Hepatocyte (in vitro differentiated cells): ENCODE measurements around the gene KRTAP5-10. TPM values are rescaled to one million over a fixed set of nuclear protein-coding genes. Genes with fewer than 3 reads are reported as not detected.
"Not testable (repeated sequence)": the region's sequence is repeated elsewhere in the genome, so short reads cannot be mapped to it uniquely, and the experiment has no call there.

ENCODE experiments used
- DNase-seq: peaks from one replicate; pipeline ENCODE4 v3.0.0-alpha.2; 2016; ENCODE audit warnings: low spot score
- H2AFZ ChIP-seq: fragments of 200-600 bp; sonication (generic); 2 replicates; pipeline ENCODE4 v1.6.0; 2016; ENCODE audit warnings: antibody characterized with exemption, mild to moderate bottlenecking
- H3K27ac ChIP-seq: fragments of 200-600 bp; sonication (generic); 2 replicates; pipeline ENCODE4 v1.5.1; 2016; ENCODE audit warnings: mild to moderate bottlenecking
- H3K27me3 ChIP-seq: fragments of 200-600 bp; sonication (generic); 2 replicates; pipeline ENCODE4 v1.6.1; 2016
- H3K36me3 ChIP-seq: fragments of 200-600 bp; sonication (generic); replicated peaks from 2 replicates; pipeline ENCODE4 v1.5.1; 2016; ENCODE audit warnings: low read depth; ENCODE audit not compliant: insufficient read depth
- H3K4me1 ChIP-seq: fragments of 200-600 bp; sonication (generic); 2 replicates; pipeline ENCODE4 v1.5.1; 2016; ENCODE audit warnings: mild to moderate bottlenecking, moderate library complexity; ENCODE audit not compliant: insufficient read depth
- H3K4me2 ChIP-seq: fragments of 200-600 bp; sonication (generic); 2 replicates; pipeline ENCODE4 v1.6.0; 2016
- H3K4me3 ChIP-seq: fragments of 200-600 bp; sonication (generic); 2 replicates; pipeline ENCODE4 v1.5.1; 2016; ENCODE audit warnings: mild to moderate bottlenecking
- H3K79me2 ChIP-seq: fragments of 200-600 bp; sonication (generic); 2 replicates; pipeline ENCODE4 v1.6.0; 2017; ENCODE audit warnings: mild to moderate bottlenecking
- H3K9me2 ChIP-seq: fragments of 200-600 bp; sonication (generic); replicated peaks from 2 replicates; pipeline ENCODE4 v1.6.0; 2017; ENCODE audit warnings: mild to moderate bottlenecking; ENCODE audit not compliant: insufficient read depth
- H3K9me3 ChIP-seq: fragments of 200-600 bp; sonication (generic); 2 replicates; pipeline ENCODE4 v1.5.1; 2016; ENCODE audit warnings: low read depth, mild to moderate bottlenecking
- H4K20me1 ChIP-seq: fragments of 200-600 bp; sonication (generic); 2 replicates; pipeline ENCODE4 v1.6.0; 2016; ENCODE audit warnings: mild to moderate bottlenecking; ENCODE audit not compliant: insufficient read depth, poor library complexity, severe bottlenecking
- CTCF ChIP-seq: fragments of 200-600 bp; sonication (generic); IDR thresholded peaks from 2 replicates; pipeline ENCODE4 v1.5.1; 2016; ENCODE audit warnings: antibody characterized with exemption, mild to moderate bottlenecking; ENCODE audit not compliant: poor library complexity
- EZH2 ChIP-seq: fragments of 200-600 bp; sonication (generic); IDR thresholded peaks from 2 replicates; pipeline ENCODE4 v1.6.1; 2016; ENCODE audit warnings: antibody characterized with exemption, mild to moderate bottlenecking, borderline replicate concordance
- EZH2phosphoT487 ChIP-seq: fragments of 200-600 bp; sonication (generic); IDR thresholded peaks from one replicate; pipeline ENCODE4 v1.6.1; 2018; ENCODE audit warnings: antibody characterized with exemption, mild to moderate bottlenecking, low read depth, moderate library complexity; ENCODE audit not compliant: unreplicated experiment, severe bottlenecking
- WGBS: methylation state at CpG from one replicate; pipeline ENCODE4 v1.1.6; 2016; ENCODE audit warnings: low lambda C conversion rate; ENCODE audit errors: missing lambda C conversion rate; 5-methylcytosine and 5-hydroxymethylcytosine counted together
- polyA plus RNA-seq: library from polyadenylated mRNA; unstranded; fragments of >200 nt; fragmentation: Nextera tagmentation; extraction: Ambion mirVana; gene quantifications from 2 replicates; pipeline ENCODE4 v1.2.1, GENCODE V29; 2016
- total RNA-seq: library from RNA; depleted of rRNA; stranded (reverse); fragments of >200 nt; gene quantifications from 2 replicates; pipeline ENCODE4 v1.2.3, GENCODE V29; 2014

Gene KRTAP5-10
- total and polyA plus RNA-seq, 2 experiments from 2014 or later: 0.12 TPM; not detected in 1

GRCh38 chr11:71537537-71537936, 27.8 kb upstream of the KRTAP5-10 start:
- no peak overlapping the region for H2AFZ ChIP-seq
- no peak overlapping the region for H3K27ac ChIP-seq
- no peaks in the 10 kb centered on the region for H3K9me2 ChIP-seq
- H3K4me2 ChIP-seq: no peak overlapping the region
- H3K79me2 ChIP-seq: no peaks in the 10 kb centered on the region
- no peaks in the 10 kb centered on the region for H3K27me3 ChIP-seq
- H4K20me1 ChIP-seq: no peaks in the 10 kb centered on the region
- TF ChIP-seq EZH2phosphoT487 (no peak), EZH2 (no peak), CTCF (no peak)
- no peak for DNase-seq
- 90% methylated on average over 9 of the region's 9 CpGs for WGBS
- H3K4me1 ChIP-seq: peaks cover 10% of the 10 kb centered on the region
- no peaks in the 10 kb centered on the region for H3K36me3 ChIP-seq
- H3K9me3 ChIP-seq: no peaks in the 10 kb centered on the region
- no peak overlapping the region for H3K4me3 ChIP-seq

DNA sequence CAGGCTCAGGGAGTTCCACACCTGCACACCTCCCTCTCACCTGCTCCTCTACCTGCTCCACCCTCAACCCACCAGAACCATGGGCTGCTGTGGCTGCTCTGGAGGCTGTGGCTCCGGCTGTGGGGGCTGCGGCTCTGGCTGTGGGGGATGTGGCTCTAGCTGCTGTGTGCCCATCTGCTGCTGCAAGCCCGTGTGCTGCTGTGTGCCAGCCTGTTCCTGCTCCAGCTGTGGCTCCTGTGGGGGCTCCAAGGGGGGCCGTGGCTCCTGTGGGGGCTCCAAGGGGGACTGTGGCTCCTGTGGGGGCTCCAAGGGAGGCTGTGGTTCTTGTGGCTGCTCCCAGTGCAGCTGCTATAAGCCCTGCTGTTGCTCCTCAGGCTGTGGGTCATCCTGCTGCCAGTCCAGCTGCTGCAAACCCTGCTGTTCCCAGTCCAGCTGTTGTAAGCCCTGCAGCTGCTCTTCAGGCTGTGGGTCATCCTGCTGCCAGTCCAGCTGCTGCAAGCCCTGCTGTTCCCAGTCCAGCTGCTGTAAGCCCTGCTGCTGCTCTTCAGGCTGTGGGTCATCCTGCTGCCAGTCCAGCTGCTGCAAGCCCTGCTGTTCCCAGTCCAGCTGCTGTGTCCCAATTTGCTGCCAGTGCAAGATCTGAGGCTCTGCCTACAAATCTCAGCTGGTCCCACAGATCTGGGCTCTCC, 27.2 kb upstream of the KRTAP5-10 start, which contains the start of gene KRTAP5-8:
KRTAP5-8 (plus strand) TSS at position 49 of the 689 bp plus-strand sequence; CDS start at position 80, 31 bp downstream.
- H3K4me3 ChIP-seq, H3K4me2 ChIP-seq, H3K36me3 ChIP-seq, H3K79me2 ChIP-seq, H3K27me3 ChIP-seq, H3K4me1 ChIP-seq, H2AFZ ChIP-seq, DNase-seq, H3K27ac ChIP-seq, H4K20me1 ChIP-seq, H3K9me3 ChIP-seq, H3K9me2 ChIP-seq: not testable (repeated sequence)
- WGBS: 100% methylated on average over 2 of the region's 4 CpGs

- WGBS: 77% methylated on average over 4 of the region's 4 CpGs
- no peak overlapping the region for H2AFZ ChIP-seq
- H3K27ac ChIP-seq: no peak overlapping the region
- no peak for TF ChIP-seq CTCF
- no peak for TF ChIP-seq EZH2phosphoT487
- TF ChIP-seq EZH2: no peak
- no peaks in the 10 kb centered on the region for H3K27me3 ChIP-seq
- H3K4me2 ChIP-seq: no peak overlapping the region
- no peaks in the 10 kb centered on the region for H3K9me3 ChIP-seq
- no peak overlapping the region for H3K4me3 ChIP-seq
- H3K9me2 ChIP-seq: no peaks in the 10 kb centered on the region
- no peaks in the 10 kb centered on the region for H3K79me2 ChIP-seq
- peaks cover 10% of the 10 kb centered on the region for H3K4me1 ChIP-seq
- no peaks in the 10 kb centered on the region for H3K36me3 ChIP-seq
- no peak for DNase-seq
- no peaks in the 10 kb centered on the region for H4K20me1 ChIP-seq
Observed at GRCh38 chr11:71538666-71538990, 26.7 kb upstream of the KRTAP5-10 start.

GRCh38 chr11:71539017-71539416, 26.3 kb upstream of the KRTAP5-10 start:
- H4K20me1 ChIP-seq: no peaks in the 10 kb centered on the region
- DNase-seq: no peak
- H3K27ac ChIP-seq: no peak overlapping the region
- H3K4me3 ChIP-seq: no peak overlapping the region
- no peak overlapping the region for H2AFZ ChIP-seq
- no peaks in the 10 kb centered on the region for H3K9me3 ChIP-seq
- no peaks in the 10 kb centered on the region for H3K9me2 ChIP-seq
- WGBS: 91% methylated on average over 9 of the region's 11 CpGs
- H3K36me3 ChIP-seq: no peaks in the 10 kb centered on the region
- peaks cover 13% of the 10 kb centered on the region for H3K4me1 ChIP-seq
- H3K27me3 ChIP-seq: no peaks in the 10 kb centered on the region
- TF ChIP-seq EZH2phosphoT487 (no peak), CTCF (no peak), EZH2 (no peak)
- H3K4me2 ChIP-seq: no peak overlapping the region
- H3K79me2 ChIP-seq: no peaks in the 10 kb centered on the region

DNA sequence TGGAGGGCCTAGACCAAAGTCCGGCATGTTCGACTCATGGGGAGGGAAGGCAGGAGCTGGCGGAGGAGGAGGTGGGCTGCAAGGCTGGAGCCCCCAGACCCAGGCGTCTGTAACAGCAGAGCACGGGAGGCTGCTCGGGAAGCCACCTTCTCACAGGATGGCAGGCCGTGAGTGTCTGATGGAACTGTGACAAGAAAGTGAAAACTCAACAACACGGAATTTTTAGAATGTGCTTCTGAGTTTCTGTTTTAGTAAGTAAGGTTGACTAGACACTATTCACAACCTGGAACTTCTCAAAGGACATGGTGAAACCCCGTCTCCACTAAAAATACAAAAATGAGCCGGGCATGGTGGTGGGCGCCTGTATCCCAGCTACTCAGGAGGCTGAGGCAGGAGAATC, 25.4 kb upstream of the KRTAP5-10 start:
- not testable (repeated sequence) for H4K20me1 ChIP-seq, H2AFZ ChIP-seq, H3K4me3 ChIP-seq, H3K36me3 ChIP-seq, DNase-seq, H3K9me3 ChIP-seq, H3K79me2 ChIP-seq, H3K27me3 ChIP-seq, H3K9me2 ChIP-seq, H3K4me2 ChIP-seq, H3K27ac ChIP-seq
- WGBS: 98% methylated on average over 11 of the region's 11 CpGs
- H3K4me1 ChIP-seq: peaks cover 15% of the 10 kb centered on the region

GRCh38 chr11:71540521-71541304, 24.6 kb upstream of the KRTAP5-10 start:
- not testable (repeated sequence) for H3K4me1 ChIP-seq, H3K9me3 ChIP-seq, H3K27me3 ChIP-seq, H3K4me2 ChIP-seq, H3K4me3 ChIP-seq, H2AFZ ChIP-seq, H3K79me2 ChIP-seq, H3K27ac ChIP-seq, H3K36me3 ChIP-seq, H3K9me2 ChIP-seq, H4K20me1 ChIP-seq, DNase-seq
- WGBS: 88% methylated on average over 9 of the region's 9 CpGs
